Measurements from ENCODE around the gene PDZD7. TPM values are rescaled to one million over a fixed set of nuclear protein-coding genes. Genes with fewer than 3 reads are reported as not detected.

PDZD7 gene
- total and polyA plus RNA-seq, 2 of the 8 experiments (the other 6 are each of a cell fraction or from before 2014, with no cell fraction given): 0.88 to 1.6 TPM

DNA sequence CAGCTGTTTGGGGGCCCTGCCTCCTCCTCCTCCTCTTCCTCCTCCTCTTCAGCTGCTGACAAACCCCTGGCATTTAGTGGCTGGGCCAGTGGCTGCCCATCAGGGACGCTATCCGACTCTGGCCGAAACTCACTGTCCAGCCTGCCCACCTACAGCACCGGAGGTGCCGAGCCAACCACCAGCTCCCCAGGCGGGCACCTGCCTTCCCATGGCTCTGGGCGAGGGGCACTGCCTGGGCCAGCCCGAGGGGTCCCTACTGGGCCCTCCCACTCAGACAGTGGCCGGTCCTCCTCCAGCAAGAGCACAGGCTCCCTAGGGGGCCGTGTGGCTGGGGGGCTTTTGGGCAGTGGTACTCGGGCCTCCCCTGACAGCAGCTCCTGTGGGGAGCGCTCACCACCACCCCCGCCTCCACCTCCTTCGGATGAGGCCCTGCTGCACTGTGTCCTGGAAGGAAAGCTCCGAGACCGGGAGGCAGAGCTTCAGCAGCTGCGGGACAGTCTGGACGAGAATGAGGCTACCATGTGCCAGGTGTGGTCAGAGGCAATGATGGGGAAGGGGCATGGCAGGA is 27.2 kb downstream of the PDZD7 start:
- 91% methylated on average over 16 of the region's 18 CpGs; no CpG with 5 or more reads in 1 of the 2 experiments for WGBS, 2 experiments (ENCODE audit: extremely low coverage in 1 of 2, insufficient coverage in 1 of 2, insufficient read length in 1 of 2, insufficient replicate concordance in 2 of 2, low coverage in 1 of 2, low lambda C conversion rate in 2 of 2, missing lambda C conversion rate in 1 of 2)
- no peak overlapping the region for H3K9ac ChIP-seq (replicated peaks in 1 of 4; ENCODE audit: extremely low read depth in 1 of 4, low read depth in 3 of 4, low read length in 3 of 4)
- TF ChIP-seq SP2 (IDR thresholded peaks at IDR 0.05; ENCODE audit: low read length): no peak
- TF ChIP-seq, protein P1, sequence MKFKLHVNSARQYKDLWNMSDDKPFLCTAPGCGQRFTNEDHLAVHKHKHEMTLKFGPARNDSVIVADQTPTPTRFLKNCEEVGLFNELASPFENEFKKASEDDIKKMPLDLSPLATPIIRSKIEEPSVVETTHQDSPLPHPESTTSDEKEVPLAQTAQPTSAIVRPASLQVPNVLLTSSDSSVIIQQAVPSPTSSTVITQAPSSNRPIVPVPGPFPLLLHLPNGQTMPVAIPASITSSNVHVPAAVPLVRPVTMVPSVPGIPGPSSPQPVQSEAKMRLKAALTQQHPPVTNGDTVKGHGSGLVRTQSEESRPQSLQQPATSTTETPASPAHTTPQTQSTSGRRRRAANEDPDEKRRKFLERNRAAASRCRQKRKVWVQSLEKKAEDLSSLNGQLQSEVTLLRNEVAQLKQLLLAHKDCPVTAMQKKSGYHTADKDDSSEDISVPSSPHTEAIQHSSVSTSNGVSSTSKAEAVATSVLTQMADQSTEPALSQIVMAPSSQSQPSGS (IDR thresholded peaks at IDR 0.05; ENCODE audit: low read length): no peak
- no peak for TF ChIP-seq RBBP5 (IDR thresholded peaks at IDR 0.05; ENCODE audit: borderline replicate concordance, low read depth, low read length)

More for the DNA sequence above, 27.2 kb downstream of the PDZD7 start:
- peaks cover 6% of the 10 kb centered on the region for H3K23me2 ChIP-seq (ENCODE audit: low read depth, low read length)
- H3K4ac ChIP-seq (replicated peaks; ENCODE audit: insufficient read length, low read depth, low read length): no peak overlapping the region
- H3K23ac ChIP-seq (ENCODE audit: insufficient read length): no peak overlapping the region
- no peak overlapping the region for H3K56ac ChIP-seq (replicated peaks; ENCODE audit: insufficient read length, low read depth, low read length)
- no peak overlapping the region for H2AFZ ChIP-seq (ENCODE audit: low read length)
- H2BK5ac ChIP-seq (ENCODE audit: low read depth, low read length): 0 out of 2 replicates have a peak overlapping the region, but pooled peaks have one; percentile 9
- no peak overlapping the region for H3K18ac ChIP-seq (ENCODE audit: extremely low read depth, low read length)
- no peak overlapping the region for H3K4me2 ChIP-seq (ENCODE audit: insufficient read depth in 1 of 2, low read depth in 2 of 2, low read length in 2 of 2)
- no peak overlapping the region for H2BK12ac ChIP-seq (ENCODE audit: low read depth, low read length)
- H2BK120ac ChIP-seq (replicated peaks; ENCODE audit: low read depth, low read length): no peak overlapping the region
- H2AK5ac ChIP-seq (ENCODE audit: low read depth, low read length): no peak overlapping the region
- no peak for FAIRE-seq
- peaks cover 1 to 15% (median 11%) of the 10 kb centered on the region in 4 experiments for H3K4me1 ChIP-seq (replicated peaks in 1 of 4; ENCODE audit: control insufficient read depth in 3 of 4, insufficient read depth in 4 of 4, low read length in 3 of 4)
- H3K79me2 ChIP-seq (ENCODE audit: control insufficient read depth in 1 of 2, insufficient read depth in 2 of 2, low read length in 2 of 2): peaks cover 0 to 31% of the 10 kb centered on the region in 2 experiments; a peak in 2 of 4 replicates
- H3K4me3 ChIP-seq (ENCODE audit: extremely low read depth in 1 of 4, insufficient read depth in 2 of 4, low read depth in 3 of 4, low read length in 4 of 4): no peak overlapping the region
- no peak for DNase-seq (ENCODE audit: low read depth in 1 of 2, low spot score in 2 of 2)
- H3K79me1 ChIP-seq (ENCODE audit: low read depth, low read length): peaks cover 6% of the 10 kb centered on the region; the same call in 1 of the 2 replicates
- no peak overlapping the region; the same call in 1 of the 2 replicates for H4K8ac ChIP-seq (ENCODE audit: extremely low read depth, insufficient read depth, low read length)
- H3K9me3 ChIP-seq (ENCODE audit: insufficient read depth in 2 of 2, low read depth in 1 of 2, low read length in 1 of 2): no peaks in the 10 kb centered on the region
- no peak overlapping the region for H4K5ac ChIP-seq (ENCODE audit: insufficient read length, low read depth, low read length)
- H3K36me3 ChIP-seq (ENCODE audit: control insufficient read depth in 2 of 4, insufficient read depth in 4 of 4, low read length in 3 of 4): peaks cover 11 to 47% (median 31%) of the 10 kb centered on the region in 4 experiments; a peak in 7 of 8 replicates
- no peak overlapping the region for H2BK15ac ChIP-seq (ENCODE audit: low read length)
- no peak overlapping the region for H2BK20ac ChIP-seq (ENCODE audit: low read length)
- ChIA-PET POLR2A (ENCODE audit: partially characterized antibody) (interaction anchor here (1.0 to 12.6 kb wide), 6 partner anchors 5 to 17 kb away, joined by 3 to 143 read pairs (median 7); no protein-coding TSS in a partner anchor), CTCF (ENCODE audit: partially characterized antibody) (interaction anchor here (0.9 to 26.8 kb wide), 8 partner anchors 4 to 66 kb away, joined by 3 to 464 read pairs (median 6); partner anchors contain the start of genes LZTS2, MRPL43, PDZD7 and TWNK)
- H3K14ac ChIP-seq (ENCODE audit: insufficient read length): no peak overlapping the region
- H4K91ac ChIP-seq (replicated peaks; ENCODE audit: insufficient read length, low read length): no peak overlapping the region
- no peaks in the 10 kb centered on the region for H3K27me3 ChIP-seq (replicated peaks in 1 of 4; ENCODE audit: control insufficient read depth in 3 of 4, extremely low read depth in 1 of 4, insufficient read depth in 3 of 4, low read length in 3 of 4)
- peaks cover 2 to 19% of the 10 kb centered on the region in 2 experiments for H4K20me1 ChIP-seq (replicated peaks in 1 of 2; ENCODE audit: control insufficient read depth in 1 of 2, insufficient read depth in 2 of 2, low read length in 2 of 2)
- H3K27ac ChIP-seq (ENCODE audit: low read depth, low read length): no peak overlapping the region

Data from H1 (cell line).